Posterior vena cava (tissue), 2 donors: ENCODE measurements around the gene EFNB3. TPM values are rescaled to one million over a fixed set of nuclear protein-coding genes. Genes with fewer than 3 reads are reported as not detected.

Source experiments
- DNase-seq: peaks from one replicate; pipeline ENCODE4 v3.0.0-alpha.2; 2020; ENCODE audit warnings: low spot score
- intact Hi-C, 2 donors: fragments of 100-400 bp; cut with DNase I; formaldehyde crosslinking; loops; one replicate each; pipeline versions ENCODE4 v1.14.1 to v1.14.2; 2022 to 2023
- total RNA-seq, 2 donors: library from RNA; stranded (reverse); fragmentation: NEBNext Ultra II Directional; extraction: Animal tissue kit (Norgen Biotek cat#: 25700); gene quantifications; one replicate each; pipeline ENCODE4 v1.2.1, GENCODE V29; 2021
- donor health status: DM: yes; HTN: yes; CAD: no.
- donor health status: DM: yes; HTN: yes; CAD: no.

Gene EFNB3
- total RNA-seq, 2 donors from 2014 or later, result 0.19 to 0.42 TPM

DNA sequence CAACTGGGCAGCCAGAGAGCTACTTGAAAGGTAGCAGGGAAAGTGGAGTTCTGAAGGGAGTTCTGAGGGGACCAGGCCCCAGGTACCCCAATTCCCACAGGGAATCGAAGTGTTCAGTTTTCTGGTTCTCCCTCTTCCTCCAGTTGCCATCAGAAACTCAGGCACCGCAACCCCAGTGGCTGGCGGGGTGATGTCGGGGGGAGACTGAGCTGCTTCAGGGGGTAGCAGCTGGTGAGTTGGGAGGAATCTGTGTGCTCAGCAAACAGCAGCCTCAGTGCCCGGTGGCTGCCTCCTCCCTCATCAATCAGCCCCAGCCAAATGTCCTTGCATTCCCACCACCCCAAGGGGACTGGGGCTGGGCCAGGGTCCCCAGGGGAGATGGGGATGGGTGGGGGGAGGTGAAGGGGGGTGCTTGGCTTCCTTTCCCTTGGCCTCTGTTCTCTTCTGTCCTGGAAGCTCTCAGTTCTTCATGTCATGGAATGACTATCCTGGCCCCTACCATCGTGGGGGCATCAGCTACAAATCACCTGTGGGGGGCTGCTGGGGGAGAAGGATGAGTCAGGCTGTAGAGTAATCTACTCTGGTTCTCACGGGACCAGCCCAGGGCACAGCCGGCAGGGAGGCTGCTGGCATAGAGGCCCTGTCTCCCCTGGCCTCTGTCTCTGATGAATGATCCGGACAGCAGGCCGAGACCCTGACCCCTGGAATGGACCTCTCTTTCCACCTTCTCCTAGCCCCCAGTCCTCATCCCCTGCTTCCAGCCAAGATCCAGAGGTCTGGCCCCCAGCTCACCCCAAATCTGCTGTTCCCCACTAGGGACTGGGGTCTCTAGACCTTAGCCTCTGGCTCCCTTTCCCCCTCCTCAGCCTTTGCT lies 10.0 kb downstream of the EFNB3 start:
- DNase-seq, result no peak
- intact Hi-C loops, result no loop called here

DNA sequence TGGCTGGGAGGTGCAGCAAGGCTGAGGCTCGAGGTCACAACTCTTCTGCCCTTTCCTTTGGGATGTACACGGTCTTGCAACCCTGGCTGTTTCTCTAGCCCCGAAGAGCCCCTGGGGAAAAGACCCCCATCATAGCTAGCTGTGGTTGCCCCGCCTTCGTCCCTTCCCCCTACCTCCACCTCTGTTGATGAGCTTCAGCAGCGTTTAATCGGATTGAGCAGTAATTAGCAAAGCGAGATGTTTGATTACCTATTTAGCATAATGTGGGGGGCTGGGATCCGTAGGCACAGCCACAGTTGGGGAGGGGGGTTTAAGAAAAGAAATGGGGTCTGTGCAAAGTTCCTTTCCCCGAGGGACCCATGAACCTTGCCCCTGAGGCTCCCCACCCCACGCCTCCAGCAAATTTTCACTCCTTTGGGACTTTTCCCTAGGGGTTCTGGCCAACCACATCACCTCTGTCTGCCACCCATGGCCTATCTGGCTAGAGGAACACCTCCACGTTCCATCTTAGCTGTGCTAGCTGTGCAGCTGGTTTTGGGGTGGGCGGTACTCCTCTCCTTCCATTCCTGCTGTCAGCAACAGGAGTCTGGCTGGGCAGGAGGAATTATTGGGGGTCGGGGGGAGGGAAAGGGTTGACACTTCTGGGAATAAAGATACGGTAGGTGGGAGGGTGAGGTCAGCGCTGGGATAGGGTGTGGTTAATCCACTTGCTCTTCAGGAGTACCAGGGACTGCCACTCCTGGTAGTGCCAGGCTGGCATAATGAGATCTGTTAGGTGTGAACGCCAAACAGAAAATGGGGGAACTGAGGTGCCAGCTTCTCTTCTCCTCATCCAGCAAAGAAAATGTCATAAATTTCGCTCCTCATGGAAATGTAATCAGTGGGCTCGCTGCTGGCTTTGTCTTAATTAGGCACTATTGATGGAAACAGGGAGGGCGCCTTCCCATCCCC lies 11.2 kb downstream of the EFNB3 start:
- no peak for DNase-seq
- intact Hi-C loops, result no loop called here

DNA sequence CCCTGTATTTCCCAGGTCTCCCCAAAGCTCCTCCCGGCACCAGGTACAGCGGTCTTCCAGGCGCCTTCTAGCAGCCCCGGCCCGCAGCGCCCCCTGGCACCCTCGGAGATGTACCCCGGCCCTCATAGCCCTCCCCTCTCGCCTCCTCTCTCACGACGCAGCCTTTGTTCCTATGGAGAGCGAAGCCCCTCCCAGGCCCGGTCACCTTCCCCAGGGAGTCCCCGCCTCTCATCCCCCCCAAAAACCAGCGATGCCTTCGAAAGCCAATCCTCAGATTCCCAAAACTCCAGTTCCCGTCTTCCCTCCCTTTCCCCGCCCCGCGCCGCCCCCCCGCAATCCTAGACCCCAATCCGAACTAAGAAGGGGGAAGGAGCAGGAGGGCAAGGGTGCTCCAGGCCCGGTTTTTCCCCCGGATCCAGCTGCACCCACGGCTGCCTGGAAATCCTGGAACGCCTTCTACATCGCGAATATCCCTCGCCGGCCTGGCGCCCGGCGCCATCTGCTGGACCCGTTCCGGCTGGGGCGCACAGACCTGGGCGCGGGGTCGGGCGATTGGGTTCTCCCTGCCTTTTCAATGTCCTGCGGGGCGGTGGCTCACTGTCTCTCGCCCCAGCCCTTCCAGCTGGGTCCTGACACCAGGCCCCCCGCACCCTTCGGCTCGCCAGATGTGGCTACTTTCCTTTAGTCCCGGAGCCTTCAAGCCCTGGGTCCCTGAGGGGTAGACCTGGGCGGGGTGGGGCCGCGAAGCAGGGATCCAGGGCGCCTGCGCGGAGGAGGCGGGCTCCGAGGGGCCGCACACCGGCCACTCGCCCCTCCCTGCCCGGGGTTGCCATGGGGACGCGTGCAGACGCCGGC lies 12.1 kb downstream of the EFNB3 start, which contains the start of gene DNAH2:
Gene DNAH2, plus strand, starts transcription at position 844 of the 855 bp plus-strand sequence. CDS start 1,991 bp downstream, outside the sequence.
- intact Hi-C loops, result no loop called here
- peak; percentile 91 for DNase-seq

DNA sequence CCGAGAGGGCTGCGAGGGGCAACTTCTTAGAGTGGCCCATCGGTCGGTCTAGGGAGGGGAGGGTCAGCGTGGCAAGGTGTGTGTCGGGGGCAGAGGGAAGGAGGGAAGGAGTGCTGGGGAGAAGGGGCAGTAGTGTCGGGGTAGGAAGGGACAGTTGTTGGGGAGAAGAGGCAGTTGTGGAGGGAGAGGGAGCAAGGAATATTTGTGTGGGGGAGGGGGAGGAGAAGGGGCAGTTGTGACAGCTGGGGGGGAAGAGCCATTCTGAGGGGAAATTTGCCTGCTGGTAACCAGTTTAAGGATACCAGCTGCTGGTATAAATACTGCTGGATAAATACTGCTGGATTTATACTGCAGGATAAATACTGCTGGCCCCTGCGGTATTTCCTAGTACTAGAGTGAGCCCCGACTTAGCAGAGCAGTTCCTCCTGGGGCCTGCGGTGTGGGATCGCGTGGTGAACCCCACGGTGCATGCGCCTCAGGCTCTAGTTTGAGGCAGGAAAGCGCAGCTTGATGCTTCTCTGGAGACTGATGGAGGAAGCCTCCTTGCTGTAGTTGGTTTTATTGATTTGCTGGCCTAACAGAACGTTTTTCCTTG lies 12.9 kb downstream of the EFNB3 start:
- intact Hi-C loops, result no loop called here
- no peak for DNase-seq

DNA sequence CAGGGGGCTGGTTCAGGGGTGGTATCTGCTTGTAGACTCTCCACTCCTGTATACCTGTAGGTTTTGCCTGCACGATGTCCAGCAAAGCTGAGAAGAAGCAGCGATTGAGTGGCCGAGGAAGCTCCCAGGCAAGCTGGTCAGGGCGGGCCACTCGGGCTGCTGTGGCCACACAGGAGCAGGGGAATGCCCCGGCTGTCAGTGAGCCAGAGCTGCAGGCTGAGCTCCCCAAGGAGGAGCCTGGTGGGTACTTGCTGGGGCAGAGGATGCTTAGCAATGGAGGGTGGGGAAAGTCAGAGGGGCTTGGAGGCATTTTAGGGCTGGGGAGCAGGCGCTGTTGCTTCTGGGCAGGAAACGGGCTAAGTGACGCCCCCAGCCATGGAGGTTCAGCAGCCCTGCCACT lies 14.7 kb downstream of the EFNB3 start:
- DNase-seq, result no peak
- intact Hi-C loops, result no loop called here

DNA sequence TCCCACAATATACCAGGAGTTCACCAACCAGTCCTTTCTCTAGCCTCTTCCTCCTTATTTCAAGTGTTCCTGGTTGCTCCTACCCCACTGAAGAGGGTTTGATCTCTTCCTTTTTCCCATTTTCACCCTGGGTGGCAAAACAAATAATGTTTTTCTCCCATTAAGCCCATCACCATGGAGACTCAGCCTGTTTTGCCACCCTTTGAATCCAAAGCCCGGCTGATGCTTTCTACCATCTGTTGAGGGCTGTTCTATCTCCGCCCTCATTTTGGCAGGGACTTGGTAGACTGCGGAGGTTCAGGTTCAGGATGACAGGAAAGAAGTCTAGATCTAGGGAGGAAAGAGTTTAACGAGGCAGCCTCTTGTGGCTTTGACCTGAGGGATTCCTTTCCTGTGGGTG lies 15.1 kb downstream of the EFNB3 start:
- no peak for DNase-seq
- intact Hi-C loops, result no loop called here

DNA sequence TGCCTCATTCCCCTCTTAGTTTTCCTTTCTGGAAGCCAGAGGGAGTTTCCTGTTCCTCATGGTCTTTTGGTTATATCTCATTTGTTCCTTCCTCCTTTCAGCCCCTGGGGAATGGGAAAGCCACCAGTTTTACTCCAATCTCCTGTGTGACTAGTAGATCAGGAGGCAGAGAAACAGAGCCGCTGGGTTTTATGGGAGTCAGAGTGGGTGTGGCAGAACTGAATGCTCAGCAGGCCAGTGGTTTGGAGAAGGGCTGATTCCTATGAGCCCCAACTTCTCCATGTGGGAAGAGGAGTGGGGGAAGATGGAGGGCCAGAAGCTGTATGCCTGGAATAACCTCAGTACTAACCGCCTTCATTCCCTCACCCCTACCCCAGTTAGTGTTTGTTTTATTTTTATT lies 16.6 kb downstream of the EFNB3 start:
- intact Hi-C loops, result no loop called here
- DNase-seq, result peak; percentile 15

DNA sequence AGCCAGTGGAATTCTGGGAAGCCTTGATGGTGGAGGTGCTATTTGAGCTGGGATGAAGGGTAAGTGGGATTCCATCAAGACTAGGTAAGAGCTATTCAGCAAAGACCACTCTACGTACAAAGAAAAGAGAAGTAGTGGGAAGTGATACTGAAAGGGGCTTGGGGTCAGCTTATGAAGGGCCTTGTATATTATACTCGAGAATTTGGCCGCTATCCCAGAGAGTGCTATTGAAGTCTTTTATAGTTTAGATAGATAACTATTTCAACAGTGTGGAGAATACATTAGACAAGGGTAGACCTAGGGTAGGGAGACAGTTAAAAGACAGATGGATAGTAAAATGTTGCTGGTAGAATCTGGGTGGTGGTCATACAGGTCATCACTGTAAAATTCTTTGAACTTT lies 22.9 kb downstream of the EFNB3 start:
- intact Hi-C loops, result no loop called here
- DNase-seq, result no peak

DNA sequence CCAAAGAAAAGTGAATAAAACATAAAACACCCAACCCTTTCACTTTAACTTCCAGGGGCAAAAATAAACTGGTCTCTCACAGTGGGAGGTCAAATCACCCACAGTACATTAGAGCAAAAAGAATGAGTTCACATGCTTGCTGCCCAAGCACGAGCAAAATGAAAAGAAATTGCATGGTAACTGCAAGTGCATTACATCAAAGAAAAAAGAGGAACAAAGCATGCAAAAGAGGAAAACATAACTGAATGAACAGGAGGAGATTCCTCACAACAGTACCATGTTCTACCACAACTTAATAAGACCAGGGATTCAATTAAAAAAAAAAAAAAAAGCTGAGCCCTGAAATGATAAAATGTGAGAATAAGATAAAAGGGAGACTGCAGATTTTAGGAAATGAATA lies 24.8 kb downstream of the EFNB3 start:
- DNase-seq, result no peak
- intact Hi-C loops, result loop anchor here in 1 of 2 donors (5.0 to 10.0 kb wide), 3 partner anchors 265 to 1985 kb away; partner anchors contain the start of gene SLC2A4

DNA sequence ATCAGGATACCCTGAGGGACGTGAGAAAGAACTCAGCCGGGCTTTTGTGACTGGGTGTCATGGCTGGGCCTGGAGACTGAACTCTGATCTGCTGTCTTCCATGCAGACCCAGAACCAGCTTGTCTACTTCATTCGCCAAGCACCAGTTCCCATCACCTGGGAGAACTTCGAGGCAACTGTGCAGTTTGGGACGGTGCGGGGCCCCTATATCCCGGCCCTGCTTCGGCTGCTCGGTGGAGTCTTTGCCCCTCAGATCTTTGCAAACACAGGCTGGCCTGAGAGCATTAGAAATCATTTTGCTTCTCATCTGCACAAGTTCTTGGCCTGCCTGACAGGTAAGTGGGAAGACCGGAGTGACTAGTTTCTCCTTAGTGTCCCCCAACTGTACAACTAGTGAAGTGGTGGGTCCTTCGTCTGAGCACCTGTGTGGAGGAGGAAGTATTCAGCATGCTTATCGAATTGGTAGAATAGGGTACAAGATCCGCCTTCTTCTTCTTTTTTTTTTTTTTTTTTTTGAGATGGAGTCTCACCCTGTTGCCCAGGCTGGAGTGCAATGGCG lies 28.1 kb downstream of the EFNB3 start:
- intact Hi-C loops, result loop anchor here in 1 of 2 donors (5.0 to 10.0 kb wide), 3 partner anchors 262 to 1988 kb away; partner anchors contain the start of gene SLC2A4
- peak; percentile 42 for DNase-seq

DNA sequence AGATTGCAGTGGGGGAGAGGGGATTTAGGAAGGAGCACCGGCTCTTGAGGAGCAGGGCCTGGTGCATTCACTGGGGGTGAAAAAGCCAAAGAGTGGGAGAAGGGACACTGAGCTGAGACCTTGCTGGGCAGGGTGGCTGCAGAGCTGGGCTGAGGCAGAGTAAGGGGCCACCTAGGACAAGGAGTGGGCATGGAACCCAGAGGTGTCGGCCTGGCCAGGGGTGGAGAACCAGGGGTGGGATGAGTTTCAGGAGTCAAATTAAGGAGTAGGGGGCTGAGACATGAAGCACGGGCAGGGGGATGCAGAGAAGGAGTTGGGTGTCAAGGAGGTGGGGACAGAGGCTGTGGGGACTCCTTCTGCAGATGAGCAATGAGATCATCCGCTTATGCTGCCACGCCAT lies 32.6 kb downstream of the EFNB3 start:
- DNase-seq, result peak; percentile 19
- intact Hi-C loops, result loop anchor here in 1 of 2 donors (10.0 kb wide), 2 partner anchors 257 to 1993 kb away; no protein-coding TSS in a partner anchor

DNA sequence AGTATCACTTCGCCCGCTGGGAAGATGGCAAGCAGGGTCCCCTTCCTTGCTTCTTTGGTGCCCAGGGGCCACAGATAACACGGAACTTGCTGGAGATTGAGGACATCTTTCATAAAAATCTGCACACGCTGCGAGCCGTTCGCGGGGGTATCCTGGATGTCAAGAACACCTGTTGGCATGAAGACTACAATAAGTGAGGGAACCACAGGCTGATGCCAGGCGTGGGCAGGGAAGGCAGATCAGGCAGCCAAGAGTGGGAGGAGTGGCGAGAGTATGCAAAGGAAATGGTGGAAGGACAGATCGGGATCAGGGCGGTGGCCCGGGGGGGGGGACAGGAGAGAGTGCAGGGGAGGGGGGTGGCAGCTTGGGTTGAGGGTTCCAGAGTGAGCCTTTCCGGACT lies 34.7 kb downstream of the EFNB3 start:
- DNase-seq, result peak; percentile 52
- intact Hi-C loops, result loop anchor here (10.0 kb wide), 4 partner anchors 85 to 1995 kb away; partner anchors contain the start of genes CYB5D1 (in 1 of the 2), NAA38 (in 1 of the 2) and TMEM88 (in 1 of the 2)

DNA sequence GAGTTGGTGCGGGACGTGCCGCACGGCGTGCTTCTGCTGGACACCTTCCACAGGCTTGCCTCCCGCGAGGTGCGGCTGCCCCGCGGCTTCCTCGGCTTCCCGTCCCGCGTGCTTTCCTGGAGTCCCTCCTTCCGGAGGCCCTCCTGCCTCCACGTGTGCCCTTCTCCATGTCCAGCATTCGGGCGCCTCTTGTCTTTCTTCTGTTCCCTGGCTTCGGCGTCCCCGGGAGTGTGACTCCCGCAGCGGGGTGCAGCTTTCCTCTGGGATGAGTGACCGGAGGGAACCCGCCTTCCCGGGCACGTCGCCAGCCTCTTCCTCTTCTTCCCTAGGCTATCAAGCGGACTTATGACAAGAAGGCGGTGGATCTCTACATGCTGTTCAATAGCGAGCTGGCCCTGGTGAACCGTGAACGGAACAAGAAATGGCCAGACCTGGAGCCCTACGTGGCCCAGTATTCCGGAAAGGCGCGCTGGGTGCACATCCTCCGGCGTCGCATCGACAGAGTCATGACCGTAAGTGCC lies 35.5 kb downstream of the EFNB3 start:
- DNase-seq, result peak; percentile 78
- intact Hi-C loops, result loop anchor here in 1 of 2 donors (10.0 kb wide), 2 partner anchors 84 to 114 kb away; partner anchors contain the start of genes CYB5D1, NAA38 and TMEM88

DNA sequence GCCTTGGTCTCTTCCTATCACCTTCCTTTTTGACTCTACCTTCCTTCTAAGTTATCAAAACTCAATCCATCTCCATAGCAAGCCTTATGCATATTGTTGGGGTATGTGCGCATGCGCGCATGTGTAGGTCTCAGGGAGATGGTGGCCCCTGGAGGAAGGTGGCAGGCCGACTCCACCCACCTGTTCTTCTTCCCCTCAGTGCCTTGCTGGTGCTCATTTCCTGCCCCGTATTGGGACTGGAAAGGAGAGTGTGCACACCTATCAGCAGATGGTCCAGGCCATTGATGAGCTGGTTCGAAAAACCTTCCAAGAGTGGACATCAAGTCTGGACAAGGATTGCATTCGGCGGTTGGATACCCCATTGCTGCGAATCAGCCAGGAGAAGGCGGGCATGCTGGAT lies 37.7 kb downstream of the EFNB3 start:
- intact Hi-C loops, result loop anchor here in 1 of 2 donors (10.0 kb wide), 2 partner anchors 82 to 112 kb away; partner anchors contain the start of genes CYB5D1, NAA38 and TMEM88
- DNase-seq, result peak; percentile 52

DNA sequence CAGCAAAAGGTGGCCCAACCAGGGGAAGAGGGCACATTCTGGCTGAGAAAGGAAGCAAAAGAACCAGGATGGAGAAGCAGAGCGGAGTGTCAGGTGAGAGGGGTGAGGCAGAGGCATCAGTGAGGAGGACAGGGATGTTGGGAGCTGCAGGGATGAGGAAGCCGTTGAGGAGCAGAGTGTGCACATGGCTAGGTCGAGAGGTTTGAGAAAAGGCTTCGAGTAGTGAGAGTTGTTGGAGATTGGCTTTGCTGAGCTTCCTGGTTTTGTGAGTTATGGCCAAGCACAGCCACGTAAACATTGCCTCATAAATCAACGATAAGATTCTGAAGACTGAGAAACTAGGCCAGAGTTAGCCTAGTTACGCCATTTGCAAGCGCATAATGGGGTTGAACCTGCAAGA lies 39.4 kb downstream of the EFNB3 start:
- intact Hi-C loops, result loop anchor here in 1 of 2 donors (10.0 kb wide), 2 partner anchors 80 to 110 kb away; partner anchors contain the start of genes CYB5D1, NAA38 and TMEM88
- peak; percentile 20 for DNase-seq

DNA sequence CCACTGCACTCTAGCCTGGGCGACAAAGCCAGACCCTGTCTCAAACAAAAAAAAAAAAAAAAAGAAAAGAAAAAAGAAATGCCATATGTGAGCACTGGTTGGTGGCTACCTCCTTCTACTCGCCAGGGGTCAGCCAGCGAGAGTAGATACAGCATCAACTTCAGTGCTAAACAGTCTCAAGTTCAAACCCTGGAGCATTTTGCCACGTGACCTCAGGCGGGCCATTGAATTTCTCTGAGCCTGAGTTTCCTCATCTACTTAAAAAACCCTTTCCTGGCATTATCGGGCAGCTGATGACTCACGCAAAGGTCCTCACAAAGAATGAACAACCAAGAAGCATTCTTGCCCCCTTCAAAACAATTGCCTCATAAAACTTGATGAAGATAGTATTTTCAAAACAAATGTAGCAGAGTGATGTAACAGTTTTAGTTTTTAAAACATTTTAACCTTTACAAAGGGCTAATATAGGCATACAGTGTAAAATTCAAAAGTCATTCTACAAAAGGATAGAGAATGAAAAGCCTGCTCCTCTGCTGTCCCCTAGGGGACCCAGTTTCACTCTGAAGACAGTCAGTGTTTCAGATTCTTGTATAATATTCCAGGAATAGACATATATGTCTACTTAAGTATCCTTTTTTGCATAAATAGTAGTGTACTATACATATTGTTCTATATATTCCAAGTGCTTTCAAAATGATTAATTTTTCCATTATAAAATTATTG lies 40.9 kb downstream of the EFNB3 start:
- peak; percentile 82 for DNase-seq
- intact Hi-C loops, result loop anchor here in 1 of 2 donors (10.0 kb wide), 2 partner anchors 79 to 109 kb away; partner anchors contain the start of genes CYB5D1, NAA38 and TMEM88
